DOHH2 (cell line): ENCODE results near the gene ITPKB.

ENCODE experiments used
- EZH2phosphoT487 ChIP-seq: fragments of 200-600 bp; sonication (generic); IDR thresholded peaks from 2 replicates; pipeline ENCODE4 v1.6.1; 2017; ENCODE audit warnings: borderline replicate concordance, mild to moderate bottlenecking, antibody characterized with exemption, low read length, moderate library complexity, mixed read lengths
- TF ChIP-seq, protein P1 (sequence below): fragments of 200-600 bp; sonication (generic); IDR thresholded peaks from one replicate; pipeline ENCODE4 v1.5.1; 2014; ENCODE audit warnings: antibody characterized with exemption, mild to moderate bottlenecking, low read depth, low read length; ENCODE audit not compliant: poor library complexity, severe bottlenecking

DNA sequence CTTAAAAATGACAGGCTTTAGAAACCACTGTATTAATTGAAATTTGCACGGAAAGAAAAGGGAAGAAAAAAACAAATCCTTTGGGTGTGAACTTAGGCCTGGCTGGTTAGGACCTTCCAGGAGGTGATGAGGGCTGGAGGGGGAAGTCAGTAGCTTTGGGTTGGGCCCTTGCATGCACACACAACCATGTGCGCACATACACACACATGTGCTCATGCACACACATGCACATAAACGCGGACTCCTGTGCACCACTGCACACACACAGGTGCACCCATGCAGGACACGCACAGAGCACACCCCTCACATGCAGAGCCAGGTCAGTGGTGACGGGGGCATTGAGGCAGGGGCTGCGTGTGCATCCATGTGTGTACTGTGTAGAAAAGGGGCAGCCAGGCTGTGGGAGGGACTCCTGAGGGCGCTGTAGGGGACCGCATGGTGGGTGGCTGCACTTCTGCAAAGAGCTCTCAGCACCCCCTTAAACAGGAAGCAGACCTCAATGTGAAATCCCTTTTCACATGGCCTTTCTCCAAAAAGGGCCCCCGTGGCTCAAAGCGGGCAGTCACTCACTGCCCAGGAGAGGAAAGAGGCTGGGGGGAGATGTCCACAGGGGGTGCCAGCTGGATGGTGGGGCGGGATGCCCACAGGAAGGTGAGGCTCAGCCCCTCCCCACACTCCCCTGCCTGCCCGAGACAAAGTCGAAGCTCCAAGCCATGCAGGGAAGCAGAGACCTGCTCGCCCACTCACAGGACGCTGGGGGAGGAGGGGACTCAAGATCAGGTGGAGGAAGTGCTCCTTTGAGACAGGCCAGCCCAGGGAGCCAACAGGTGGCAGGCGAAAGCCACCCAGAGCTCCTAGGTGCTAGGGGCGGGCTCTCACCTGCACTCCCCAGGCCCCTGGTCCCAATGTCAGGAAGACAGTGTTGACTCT is 95.2 kb downstream of the ITPKB start:
- TF ChIP-seq, protein P1, sequence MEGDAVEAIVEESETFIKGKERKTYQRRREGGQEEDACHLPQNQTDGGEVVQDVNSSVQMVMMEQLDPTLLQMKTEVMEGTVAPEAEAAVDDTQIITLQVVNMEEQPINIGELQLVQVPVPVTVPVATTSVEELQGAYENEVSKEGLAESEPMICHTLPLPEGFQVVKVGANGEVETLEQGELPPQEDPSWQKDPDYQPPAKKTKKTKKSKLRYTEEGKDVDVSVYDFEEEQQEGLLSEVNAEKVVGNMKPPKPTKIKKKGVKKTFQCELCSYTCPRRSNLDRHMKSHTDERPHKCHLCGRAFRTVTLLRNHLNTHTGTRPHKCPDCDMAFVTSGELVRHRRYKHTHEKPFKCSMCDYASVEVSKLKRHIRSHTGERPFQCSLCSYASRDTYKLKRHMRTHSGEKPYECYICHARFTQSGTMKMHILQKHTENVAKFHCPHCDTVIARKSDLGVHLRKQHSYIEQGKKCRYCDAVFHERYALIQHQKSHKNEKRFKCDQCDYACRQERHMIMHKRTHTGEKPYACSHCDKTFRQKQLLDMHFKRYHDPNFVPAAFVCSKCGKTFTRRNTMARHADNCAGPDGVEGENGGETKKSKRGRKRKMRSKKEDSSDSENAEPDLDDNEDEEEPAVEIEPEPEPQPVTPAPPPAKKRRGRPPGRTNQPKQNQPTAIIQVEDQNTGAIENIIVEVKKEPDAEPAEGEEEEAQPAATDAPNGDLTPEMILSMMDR = peak; percentile 49
- no peak for TF ChIP-seq EZH2phosphoT487
